Activated T-cell treated with anti-CD3 and anti-CD28 coated beads for 1 hour (primary cell): ENCODE data around the gene NEUROD2.
A peak's percentile ranks its signal among the peaks of the same experiment; 100 is the strongest.

Experiments used
- DNase-seq: peaks from one replicate; pipeline ENCODE4 v3.0.0-alpha.2; 2020; ENCODE audit warnings: low read depth

NEUROD2 gene

GRCh38 chr17:39618956-39619785 lies 11.5 kb upstream of the NEUROD2 start:
- no peak for DNase-seq

GRCh38 chr17:39618246-39618913 lies 10.7 kb upstream of the NEUROD2 start:
- no peak for DNase-seq

- DNase-seq: peak; percentile 45
These were observed 9.9 kb upstream of the NEUROD2 start for GRCh38 chr17:39617446-39618245.

- DNase-seq: no peak
These were observed 9.4 kb upstream of the NEUROD2 start for GRCh38 chr17:39617100-39617445.

GRCh38 chr17:39615434-39615833 lies 7.7 kb upstream of the NEUROD2 start:
- no peak for DNase-seq

GRCh38 chr17:39614545-39615157 lies 6.9 kb upstream of the NEUROD2 start:
- no peak for DNase-seq

- no peak for DNase-seq
These were observed 5.3 kb upstream of the NEUROD2 start for GRCh38 chr17:39612935-39613464.

GRCh38 chr17:39612291-39612894 lies 4.7 kb upstream of the NEUROD2 start:
- DNase-seq: no peak

GRCh38 chr17:39611401-39612112 lies 3.8 kb upstream of the NEUROD2 start:
- DNase-seq: no peak

- DNase-seq: no peak
These were observed 1.8 kb upstream of the NEUROD2 start for GRCh38 chr17:39609416-39610025.

GRCh38 chr17:39608142-39608981 lies 642 bp upstream of the NEUROD2 start:
- no peak for DNase-seq

GRCh38 chr17:39607057-39607850 lies 466 bp downstream of the NEUROD2 start:
- DNase-seq: no peak

- DNase-seq: no peak
These were observed 1.2 kb downstream of the NEUROD2 start for GRCh38 chr17:39606434-39607056.

- no peak for DNase-seq
These were observed 2.0 kb downstream of the NEUROD2 start for GRCh38 chr17:39605492-39606433.

GRCh38 chr17:39604911-39605491 lies 2.7 kb downstream of the NEUROD2 start:
- no peak for DNase-seq

- no peak for DNase-seq
These were observed 4.3 kb downstream of the NEUROD2 start for GRCh38 chr17:39603304-39604016.
